Measurements from ENCODE around the gene TCERG1. TPM values are rescaled to one million over a fixed set of nuclear protein-coding genes. Genes with fewer than 3 reads are reported as not detected.

Gene TCERG1
- total RNA-seq, 1 donor from 2014 or later = 36.4 TPM

DNA sequence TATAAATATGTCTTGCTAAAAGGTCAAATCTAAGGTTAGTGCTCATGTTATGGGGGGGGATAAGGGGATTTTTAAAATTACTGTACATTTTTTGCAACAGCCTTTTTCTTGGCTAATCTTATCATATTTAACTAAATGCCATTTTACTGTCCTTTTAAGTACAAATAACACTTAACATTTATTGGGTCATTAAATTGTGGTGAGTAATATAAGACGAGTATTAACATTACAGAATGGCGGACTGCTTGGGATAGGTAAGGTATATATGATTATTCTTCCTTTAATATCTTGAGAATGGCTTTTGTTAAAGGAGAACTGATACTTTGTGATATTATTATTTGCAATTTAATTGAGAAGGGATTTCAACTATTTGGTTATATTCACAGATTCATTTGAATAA lies 35.6 kb downstream of the TCERG1 start:
- H3K36me3 ChIP-seq = peaks cover 86% of the 10 kb centered on the region
- TF ChIP-seq, protein P1, sequence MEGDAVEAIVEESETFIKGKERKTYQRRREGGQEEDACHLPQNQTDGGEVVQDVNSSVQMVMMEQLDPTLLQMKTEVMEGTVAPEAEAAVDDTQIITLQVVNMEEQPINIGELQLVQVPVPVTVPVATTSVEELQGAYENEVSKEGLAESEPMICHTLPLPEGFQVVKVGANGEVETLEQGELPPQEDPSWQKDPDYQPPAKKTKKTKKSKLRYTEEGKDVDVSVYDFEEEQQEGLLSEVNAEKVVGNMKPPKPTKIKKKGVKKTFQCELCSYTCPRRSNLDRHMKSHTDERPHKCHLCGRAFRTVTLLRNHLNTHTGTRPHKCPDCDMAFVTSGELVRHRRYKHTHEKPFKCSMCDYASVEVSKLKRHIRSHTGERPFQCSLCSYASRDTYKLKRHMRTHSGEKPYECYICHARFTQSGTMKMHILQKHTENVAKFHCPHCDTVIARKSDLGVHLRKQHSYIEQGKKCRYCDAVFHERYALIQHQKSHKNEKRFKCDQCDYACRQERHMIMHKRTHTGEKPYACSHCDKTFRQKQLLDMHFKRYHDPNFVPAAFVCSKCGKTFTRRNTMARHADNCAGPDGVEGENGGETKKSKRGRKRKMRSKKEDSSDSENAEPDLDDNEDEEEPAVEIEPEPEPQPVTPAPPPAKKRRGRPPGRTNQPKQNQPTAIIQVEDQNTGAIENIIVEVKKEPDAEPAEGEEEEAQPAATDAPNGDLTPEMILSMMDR (IDR thresholded peaks at IDR 0.05) = no peak
- intact Hi-C loops (cut with DNase I) = no loop called here
- H3K9me3 ChIP-seq = no peaks in the 10 kb centered on the region
- H3K4me1 ChIP-seq = no peaks in the 10 kb centered on the region
- no peak for DNase-seq
- no peaks in the 10 kb centered on the region for H3K27me3 ChIP-seq (ENCODE audit: low read depth)
- H3K27ac ChIP-seq = no peak overlapping the region
- H3K4me3 ChIP-seq = no peak overlapping the region
- ATAC-seq = no peak

GRCh38 chr5:146484714-146485391 lies 37.7 kb downstream of the TCERG1 start:
- H3K36me3 ChIP-seq = peaks cover 81% of the 10 kb centered on the region
- no peak overlapping the region for H3K4me3 ChIP-seq
- TF ChIP-seq, protein P1 (IDR thresholded peaks at IDR 0.05) = no peak
- DNase-seq (no peak), ATAC-seq (no peak)
- H3K27me3 ChIP-seq (ENCODE audit: low read depth) = no peaks in the 10 kb centered on the region
- H3K9me3 ChIP-seq = no peaks in the 10 kb centered on the region
- intact Hi-C loops (cut with DNase I) = no loop called here
- no peaks in the 10 kb centered on the region for H3K4me1 ChIP-seq
- no peak overlapping the region for H3K27ac ChIP-seq

DNA sequence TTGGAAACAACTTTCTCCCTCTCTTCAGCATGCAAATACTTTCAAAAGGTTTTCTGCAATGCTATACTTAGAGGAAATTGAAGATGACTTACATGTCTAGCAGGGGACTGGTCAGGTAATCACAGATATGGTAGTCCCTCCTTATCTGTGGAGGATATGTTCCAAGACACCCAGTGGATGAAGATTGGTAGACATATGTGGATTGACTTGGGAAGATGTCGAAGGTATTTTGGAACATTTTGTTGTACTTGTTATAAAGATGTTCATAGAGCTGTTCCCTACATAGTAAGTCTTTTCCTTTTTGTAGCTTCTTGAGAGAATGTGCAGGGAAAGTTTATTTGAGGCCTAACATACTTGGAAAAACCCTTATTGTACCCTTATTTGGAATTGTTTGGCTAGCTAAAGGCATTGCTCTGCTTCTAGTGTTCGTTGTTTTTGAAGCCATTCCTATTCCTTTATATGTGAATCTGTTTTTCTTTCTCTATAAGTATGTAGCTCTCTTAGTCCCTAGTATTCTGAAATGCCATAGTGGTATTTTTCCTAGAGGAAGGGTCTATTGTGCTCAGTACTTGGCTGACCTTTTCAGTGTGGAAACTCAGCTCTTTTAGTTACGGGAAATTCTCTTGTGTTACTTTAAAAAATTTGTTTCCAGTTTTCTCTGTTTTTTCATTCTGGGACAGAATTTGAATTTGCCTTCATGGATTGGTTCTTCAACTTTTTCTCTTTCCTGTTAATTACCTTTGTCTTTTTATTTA lies 43.1 kb downstream of the TCERG1 start:
- intact Hi-C loops (cut with DNase I) = no loop called here
- H3K36me3 ChIP-seq = peaks cover 50% of the 10 kb centered on the region

DNA sequence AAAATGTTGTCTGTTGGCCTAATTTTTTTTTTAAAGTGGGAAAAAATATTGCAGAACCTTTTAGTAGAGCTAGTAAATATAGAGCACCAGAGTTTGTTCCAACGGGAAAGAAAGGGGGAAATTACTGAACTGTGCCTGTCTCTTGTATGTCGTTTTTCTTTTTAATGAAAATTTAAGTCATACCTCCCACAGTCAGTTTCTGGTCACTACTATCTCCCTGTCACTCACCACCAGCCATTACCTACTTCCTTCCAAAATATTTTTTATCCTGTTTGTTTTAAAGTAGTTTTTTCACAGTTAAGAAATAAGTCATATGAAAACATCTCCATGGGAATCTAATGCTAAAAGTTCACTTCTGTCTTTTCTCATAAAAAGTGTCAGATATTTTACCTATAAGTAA lies 47.5 kb downstream of the TCERG1 start:
- H3K4me1 ChIP-seq = no peaks in the 10 kb centered on the region
- no peaks in the 10 kb centered on the region for H3K27me3 ChIP-seq (ENCODE audit: low read depth)
- H3K36me3 ChIP-seq = peaks cover 41% of the 10 kb centered on the region
- H3K4me3 ChIP-seq = no peak overlapping the region
- DNase-seq (no peak), ATAC-seq (no peak)
- no peaks in the 10 kb centered on the region for H3K9me3 ChIP-seq
- H3K27ac ChIP-seq = no peak overlapping the region
- intact Hi-C loops (cut with DNase I) = no loop called here
- TF ChIP-seq, protein P1 (IDR thresholded peaks at IDR 0.05) = no peak

More for the DNA sequence above, 43.1 kb downstream of the TCERG1 start:
- Histone ChIP-seq H3K27me3 (ENCODE audit: low read depth) (no peaks in the 10 kb centered on the region), H3K4me1 (no peaks in the 10 kb centered on the region), H3K4me3 (no peak overlapping the region), H3K9me3 (no peaks in the 10 kb centered on the region), H3K27ac (no peak overlapping the region)
- no peak for DNase-seq
- TF ChIP-seq, protein P1 (IDR thresholded peaks at IDR 0.05) = no peak
- no peak for ATAC-seq

- no peak for DNase-seq
These were observed 52.5 kb downstream of the TCERG1 start for GRCh38 chr5:146499680-146500079.

More at GRCh38 chr5:146499680-146500079, 52.5 kb downstream of the TCERG1 start:
- Histone ChIP-seq H3K27me3 (ENCODE audit: low read depth) (no peaks in the 10 kb centered on the region), H3K4me1 (no peaks in the 10 kb centered on the region), H3K27ac (no peak overlapping the region), H3K9me3 (no peaks in the 10 kb centered on the region), H3K36me3 (peaks cover 41% of the 10 kb centered on the region), H3K4me3 (no peak overlapping the region)
- TF ChIP-seq, protein P1 (IDR thresholded peaks at IDR 0.05) = no peak
- ATAC-seq = no peak
- intact Hi-C loops (cut with DNase I) = no loop called here
